Ectodermal cell (in vitro differentiated cells): ENCODE measurements around the gene ISL2. TPM values are rescaled to one million over a fixed set of nuclear protein-coding genes. Genes with fewer than 3 reads are reported as not detected.
"Not testable (repeated sequence)": the region's sequence is repeated elsewhere in the genome, so short reads cannot be mapped to it uniquely, and the experiment has no call there.

Source experiments
- H3K27ac ChIP-seq: 2 replicates; pipeline ENCODE4 v1.7.0; 2013; ENCODE audit warnings: mild to moderate bottlenecking, low read depth, low read length; ENCODE audit not compliant: insufficient read depth, poor library complexity, severe bottlenecking
- H3K27me3 ChIP-seq: 2 replicates; pipeline ENCODE4 v1.7.0; 2013; ENCODE audit warnings: mild to moderate bottlenecking, low read length; ENCODE audit not compliant: insufficient read depth, control insufficient read depth, poor library complexity, severe bottlenecking
- H3K36me3 ChIP-seq: one replicate; pipeline ENCODE4 v1.7.0; 2013; ENCODE audit warnings: low read length; ENCODE audit not compliant: control insufficient read depth, insufficient read depth
- H3K4me1 ChIP-seq: one replicate; pipeline ENCODE4 v1.7.0; 2013; ENCODE audit warnings: low read length; ENCODE audit not compliant: control insufficient read depth, insufficient read depth
- H3K4me3 ChIP-seq: 2 replicates; pipeline ENCODE4 v1.7.0; 2013; ENCODE audit warnings: low read depth, low read length, control low read depth; ENCODE audit not compliant: insufficient read depth
- H3K9me3 ChIP-seq: 2 replicates; pipeline ENCODE4 v1.7.0; 2013; ENCODE audit warnings: mild to moderate bottlenecking, low read length, moderate library complexity; ENCODE audit not compliant: control insufficient read depth
- WGBS, 2 experiments: methylation state at CpG; one replicate each; pipeline ENCODE4 v1.1.7; 2013; ENCODE audit warnings: missing lambda C conversion rate in 2 of 2; 5-methylcytosine and 5-hydroxymethylcytosine counted together
- polyA plus RNA-seq, 4 experiments: library from polyadenylated mRNA; stranded (reverse); fragments of 50-300 nt; gene quantifications; one replicate each; pipeline ENCODE4 v1.2.3, GENCODE V29; 2013

ISL2 gene
- not detected for polyA plus RNA-seq (2013, experiment 1 of 4)
- polyA plus RNA-seq (2013, experiment 2 of 4) = 0.25 TPM
- polyA plus RNA-seq (2013, experiment 3 of 4) = not detected
- 0.16 TPM for polyA plus RNA-seq (2013, experiment 4 of 4)

DNA sequence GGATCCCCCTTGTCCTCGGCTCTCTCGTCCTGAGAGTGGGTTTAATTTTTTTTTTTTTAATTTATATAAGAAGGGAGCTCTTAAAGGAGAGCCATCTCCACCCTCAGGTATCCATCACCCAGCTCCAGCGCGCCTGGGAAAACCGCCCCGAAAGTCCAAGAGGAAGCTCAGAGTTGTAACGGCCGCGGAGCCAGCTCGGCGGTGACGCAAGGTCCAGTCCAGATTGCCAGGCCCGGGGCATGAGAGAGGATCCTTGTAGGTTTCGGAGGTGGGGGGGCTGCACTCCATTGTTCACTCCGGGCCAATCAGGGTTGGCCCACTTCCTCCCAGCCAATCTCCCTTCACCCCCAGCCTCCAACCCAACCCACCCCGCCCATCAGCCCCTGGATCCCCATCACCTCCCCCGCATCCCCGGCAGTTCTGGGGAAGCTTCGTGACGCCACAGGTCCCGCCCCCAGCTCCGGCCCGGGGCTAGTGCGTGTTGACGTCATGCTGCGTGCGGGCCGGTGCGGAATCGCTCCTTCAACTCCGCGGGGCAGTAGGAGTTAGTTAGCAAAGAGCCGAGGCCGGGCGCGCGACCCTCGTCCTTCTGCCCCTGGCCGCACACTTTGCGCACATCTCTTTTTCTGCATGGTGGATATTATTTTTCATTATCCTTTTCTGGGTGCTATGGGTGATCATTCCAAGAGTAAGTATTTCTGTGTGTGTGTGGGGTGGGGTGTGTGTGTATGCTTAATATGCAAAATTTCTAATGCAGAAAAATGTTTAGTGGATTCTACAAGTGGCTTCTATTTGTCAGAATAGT lies at the start of gene ISL2:
Gene ISL2 (plus strand): TSS at position 520 of the 805 bp plus-strand sequence. CDS start 111 bp downstream, at position 631.
- Histone ChIP-seq H3K9me3 (no peaks in the 10 kb centered on the region), H3K36me3 (no peaks in the 10 kb centered on the region), H3K4me1 (peaks cover 29% of the 10 kb centered on the region), H3K27ac (no peak within 1 kb of the TSS), H3K27me3 (peaks cover 86% of the 10 kb centered on the region), H3K4me3 (peak within 1 kb of the TSS; percentile 24)
- 0% methylated on average over 39 of the region's 40 CpGs for WGBS, 2 experiments

DNA sequence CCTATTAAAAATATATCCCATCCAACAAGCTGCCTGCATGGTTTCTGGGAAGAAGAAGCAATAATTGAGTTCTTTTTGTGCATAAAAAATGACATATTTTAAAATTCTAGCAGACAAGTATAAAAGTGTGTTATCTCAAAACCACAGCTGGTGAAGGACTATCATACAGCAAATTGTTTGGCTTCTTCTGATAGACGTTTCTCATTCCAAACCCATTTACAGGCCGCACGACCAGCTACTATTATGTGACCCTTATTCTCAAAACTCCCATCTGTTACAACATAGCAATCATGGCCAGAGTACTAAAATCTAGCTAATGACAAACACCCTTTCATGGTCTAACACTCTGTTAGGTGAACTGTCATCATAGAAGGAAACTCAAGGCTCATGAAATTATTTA lies 47.0 kb upstream of the ISL2 start:
- WGBS, 2 experiments = 90 to 95% methylated on average over 3 of the region's 3 CpGs
- no peaks in the 10 kb centered on the region for H3K4me1 ChIP-seq
- H3K36me3 ChIP-seq = no peaks in the 10 kb centered on the region
- H3K4me3 ChIP-seq = no peak overlapping the region
- H3K27ac ChIP-seq = no peak overlapping the region
- H3K27me3 ChIP-seq = no peaks in the 10 kb centered on the region
- H3K9me3 ChIP-seq = no peaks in the 10 kb centered on the region

DNA sequence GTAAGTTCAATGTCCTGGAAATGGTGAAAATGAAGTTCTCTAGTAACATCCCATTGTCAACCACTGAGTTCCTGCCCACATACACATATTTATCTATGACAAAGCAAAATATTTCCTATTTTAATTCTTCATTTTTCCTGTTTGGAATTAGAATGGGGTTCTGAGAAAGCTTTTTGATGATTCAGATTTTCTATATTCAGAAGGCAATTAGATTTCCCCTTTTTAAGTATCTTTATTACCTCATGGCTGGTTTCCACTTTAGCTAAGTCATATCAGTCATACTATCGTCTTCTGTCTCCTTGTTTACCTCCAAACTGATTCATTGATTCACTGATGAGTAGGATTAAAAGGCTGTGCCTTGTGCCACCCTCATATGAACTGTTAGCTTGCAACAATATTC lies 43.2 kb upstream of the ISL2 start:
- no peaks in the 10 kb centered on the region for H3K27me3 ChIP-seq
- H3K4me3 ChIP-seq = no peak overlapping the region
- no peak overlapping the region for H3K27ac ChIP-seq
- H3K36me3 ChIP-seq = no peaks in the 10 kb centered on the region
- WGBS, 2 experiments = 96 to 100% methylated on average over 1 of the region's 1 CpG
- H3K9me3 ChIP-seq = no peaks in the 10 kb centered on the region
- H3K4me1 ChIP-seq = no peaks in the 10 kb centered on the region

DNA sequence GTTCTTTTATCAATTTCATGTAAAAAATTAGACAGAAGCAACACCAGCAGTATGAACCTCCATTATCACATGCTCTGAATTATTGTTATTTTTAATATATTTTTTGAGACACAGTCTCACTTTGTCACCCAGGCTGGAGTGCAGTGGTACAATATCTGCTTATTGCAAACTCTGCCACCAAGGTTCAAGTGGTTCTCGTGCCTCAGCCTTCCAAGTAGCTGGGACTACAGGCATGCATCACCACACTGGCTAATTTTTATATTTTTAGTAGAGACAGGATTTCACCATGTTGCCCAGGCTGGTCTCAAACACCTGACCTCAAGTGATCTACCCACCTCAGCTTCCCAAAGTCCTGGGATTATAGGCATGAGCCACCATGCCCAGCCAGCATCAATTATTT lies 42.1 kb upstream of the ISL2 start:
- WGBS, 2 experiments = 78 to 85% methylated on average over 1 of the region's 1 CpG

DNA sequence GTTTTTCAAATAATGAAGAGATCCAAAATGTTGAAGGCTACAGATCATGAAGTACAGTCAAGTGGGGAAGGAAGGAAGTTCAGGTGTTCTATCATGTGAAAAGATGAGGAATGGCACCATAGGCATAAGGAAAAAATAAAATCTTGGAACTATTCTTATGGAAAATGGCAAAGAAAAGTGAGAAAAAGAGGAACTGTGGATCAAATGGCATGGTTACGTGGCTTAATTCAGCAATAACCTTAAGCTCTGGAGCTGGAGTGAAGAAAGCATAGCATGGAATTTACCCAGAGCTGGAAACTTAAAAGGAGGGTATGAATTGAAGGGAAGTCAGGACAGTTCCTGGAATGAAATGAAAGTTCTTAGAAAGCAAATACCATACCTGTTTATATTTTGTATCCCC lies 39.7 kb upstream of the ISL2 start:
- no peaks in the 10 kb centered on the region for H3K9me3 ChIP-seq
- H3K36me3 ChIP-seq = no peaks in the 10 kb centered on the region
- 92 to 96% methylated on average over 1 of the region's 1 CpG for WGBS, 2 experiments
- no peak overlapping the region for H3K4me3 ChIP-seq
- H3K4me1 ChIP-seq = no peaks in the 10 kb centered on the region
- no peak overlapping the region for H3K27ac ChIP-seq
- H3K27me3 ChIP-seq = no peaks in the 10 kb centered on the region

More for the DNA sequence above, 42.1 kb upstream of the ISL2 start:
- not testable (repeated sequence) for H3K36me3 ChIP-seq, H3K4me1 ChIP-seq, H3K27ac ChIP-seq, H3K9me3 ChIP-seq, H3K4me3 ChIP-seq, H3K27me3 ChIP-seq

DNA sequence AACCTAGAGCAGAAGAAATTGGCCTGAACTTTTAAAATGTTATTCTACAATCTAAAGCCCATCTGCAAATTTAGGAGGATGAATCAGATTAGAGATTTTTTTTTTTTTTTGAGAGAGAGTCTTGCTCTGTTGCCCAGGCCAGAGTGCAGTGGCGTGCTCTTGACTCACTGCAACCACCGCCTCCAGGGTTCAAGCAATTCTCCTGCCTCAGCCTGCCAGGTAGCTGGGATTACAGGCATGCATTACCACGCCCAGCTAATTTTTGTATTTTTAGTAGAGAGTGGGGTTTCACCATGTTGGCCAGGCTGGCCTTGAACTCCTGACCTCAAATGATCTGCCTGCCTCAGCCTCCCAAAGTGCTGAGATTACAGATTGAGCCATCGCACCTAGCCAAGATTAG lies 38.6 kb upstream of the ISL2 start:
- H3K4me3 ChIP-seq, H3K27me3 ChIP-seq, H3K27ac ChIP-seq, H3K4me1 ChIP-seq, H3K36me3 ChIP-seq, H3K9me3 ChIP-seq: not testable (repeated sequence)
- 90 to 92% methylated on average over 4 of the region's 4 CpGs for WGBS, 2 experiments

DNA sequence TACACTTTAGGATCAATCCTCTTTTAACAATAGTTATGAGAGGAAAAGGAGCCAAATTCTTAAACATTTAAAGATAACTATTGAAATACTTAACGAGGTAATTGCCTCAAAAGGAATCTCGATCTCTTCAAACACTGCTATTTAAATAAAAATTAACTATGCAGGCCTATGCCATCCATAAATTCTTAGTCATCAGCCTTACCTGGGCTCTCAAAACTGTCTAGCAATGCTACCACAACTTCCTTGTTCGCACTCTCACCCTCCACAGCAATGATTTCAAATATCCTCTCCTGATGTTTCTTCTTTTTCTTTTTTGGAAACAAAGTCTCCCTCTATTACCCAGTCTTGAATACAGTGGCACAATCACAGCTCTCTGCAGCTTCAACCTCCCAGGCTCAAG lies 37.6 kb upstream of the ISL2 start:
- H3K9me3 ChIP-seq = no peaks in the 10 kb centered on the region
- WGBS, 2 experiments = 88 to 91% methylated on average over 3 of the region's 3 CpGs
- no peaks in the 10 kb centered on the region for H3K27me3 ChIP-seq
- H3K4me3 ChIP-seq = no peak overlapping the region
- no peak overlapping the region for H3K27ac ChIP-seq
- no peaks in the 10 kb centered on the region for H3K36me3 ChIP-seq
- H3K4me1 ChIP-seq = peaks cover 3% of the 10 kb centered on the region

DNA sequence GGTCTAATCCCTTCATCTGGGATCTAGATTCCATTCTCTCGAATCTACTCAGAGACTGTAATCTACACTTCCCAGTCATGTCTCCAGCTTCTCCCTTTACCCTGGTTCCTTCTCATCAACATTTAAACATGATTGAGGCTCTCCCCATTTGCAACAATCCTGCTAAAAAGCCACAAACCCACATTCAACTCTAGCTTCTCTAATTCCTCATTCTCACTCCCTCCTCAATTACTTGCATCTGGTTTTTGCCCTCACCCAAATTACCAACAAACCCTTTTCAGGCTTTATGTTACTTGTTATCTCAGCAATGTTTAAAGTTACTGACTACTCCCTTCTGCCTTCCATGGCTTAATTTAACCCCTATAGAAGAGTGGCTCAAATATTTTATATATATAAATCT lies 36.8 kb upstream of the ISL2 start:
- no peaks in the 10 kb centered on the region for H3K36me3 ChIP-seq
- peaks cover 3% of the 10 kb centered on the region for H3K4me1 ChIP-seq
- H3K4me3 ChIP-seq = no peak overlapping the region
- H3K9me3 ChIP-seq = no peaks in the 10 kb centered on the region
- H3K27ac ChIP-seq = no peak overlapping the region
- WGBS, 2 experiments = 92 to 100% methylated on average over 1 of the region's 1 CpG
- H3K27me3 ChIP-seq = no peaks in the 10 kb centered on the region

DNA sequence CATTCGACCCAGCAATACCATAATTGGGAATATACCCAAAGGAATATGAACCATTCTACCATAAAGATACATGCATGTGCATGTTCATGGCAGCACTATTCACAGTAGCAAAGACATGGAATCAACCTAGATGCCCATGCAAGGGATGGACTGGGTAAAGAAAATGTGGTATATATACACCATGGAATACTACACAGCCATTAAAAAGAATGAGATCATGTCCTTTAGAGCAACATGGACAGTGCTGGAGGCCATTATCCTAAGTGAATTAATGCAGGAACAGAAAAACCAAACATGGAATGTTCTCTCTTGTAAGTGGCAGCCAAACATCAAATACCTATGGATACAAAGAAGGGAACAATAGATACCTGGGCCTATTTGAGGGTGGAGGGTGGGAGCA lies 32.7 kb upstream of the ISL2 start:
- no peaks in the 10 kb centered on the region for H3K36me3 ChIP-seq
- WGBS, 2 experiments = 94 to 97% methylated on average over 1 of the region's 1 CpG
- H3K4me3 ChIP-seq = no peak overlapping the region
- no peak overlapping the region for H3K27ac ChIP-seq
- no peaks in the 10 kb centered on the region for H3K9me3 ChIP-seq
- no peaks in the 10 kb centered on the region for H3K27me3 ChIP-seq
- H3K4me1 ChIP-seq = peaks cover 3% of the 10 kb centered on the region

DNA sequence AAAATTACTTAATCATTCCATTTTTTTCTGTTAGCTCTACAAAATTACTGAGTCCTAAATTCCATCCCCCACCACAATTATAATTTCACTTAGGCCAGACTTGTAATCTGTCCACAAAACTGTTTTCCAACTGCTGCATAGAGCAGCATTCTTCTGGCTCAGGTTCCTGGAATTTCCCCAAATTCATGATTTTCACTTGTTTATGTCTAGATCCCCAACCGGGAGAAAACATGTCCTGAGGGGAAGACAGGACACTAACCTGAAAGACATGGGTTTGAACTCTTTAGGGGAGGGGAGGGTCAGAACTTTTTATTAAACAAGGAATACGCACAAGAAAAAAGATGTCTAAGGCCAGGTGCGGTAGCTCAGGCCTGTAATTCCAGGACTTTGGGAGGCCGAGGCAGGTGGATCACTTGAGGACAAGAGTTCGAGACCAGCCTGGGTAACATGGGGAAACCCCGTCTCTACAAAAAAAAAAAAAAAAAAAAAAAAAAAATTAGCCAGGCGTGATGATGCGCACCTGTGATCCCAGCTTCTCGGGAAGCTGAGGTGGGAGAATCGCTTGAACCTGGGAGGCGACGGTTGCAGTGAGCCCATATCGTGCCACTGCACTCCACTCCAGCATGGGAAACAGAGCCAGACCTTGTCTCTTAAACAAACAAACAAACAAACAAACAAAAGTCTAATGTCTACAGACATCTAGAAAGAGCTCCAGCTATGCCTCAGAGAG lies 26.8 kb upstream of the ISL2 start:
- Histone ChIP-seq H3K27me3 (no peaks in the 10 kb centered on the region), H3K4me1 (no peaks in the 10 kb centered on the region), H3K9me3 (no peaks in the 10 kb centered on the region), H3K36me3 (no peaks in the 10 kb centered on the region), H3K4me3 (no peak overlapping the region), H3K27ac (no peak overlapping the region)
- 91 to 92% methylated on average over 13 of the region's 13 CpGs for WGBS, 2 experiments
